H1 (cell line): ENCODE results near the gene TLX1. TPM values are rescaled to one million over a fixed set of nuclear protein-coding genes. Genes with fewer than 3 reads are reported as not detected.

Experiments used
- CTCF ChIA-PET: fragments of 300-600 bp; sonication (Branson Sonifier 250); formaldehyde crosslinking; loops from one replicate; lab custom pipeline; 2021; ENCODE audit not compliant: partially characterized antibody; lab: Charles Lee
- POLR2A ChIA-PET: fragments of 300-600 bp; sonication (Branson Sonifier 250); formaldehyde crosslinking; loops from one replicate; lab custom pipeline; 2021; ENCODE audit warnings: inconsistent platforms; ENCODE audit not compliant: partially characterized antibody; lab: Charles Lee
- DNase-seq, 2 experiments: peaks; one replicate each; pipeline versions ENCODE4 v3.0.0 to v3.0.0-alpha.2; 2010 to 2022; ENCODE audit warnings: low spot score in 2 of 2, low read depth in 1 of 2, mixed read lengths in 1 of 2
- FAIRE-seq: peaks from 2 replicates; lab custom pipeline; 2011; peaks lifted over from hg19 to GRCh38; lab: Jason Lieb, UNC
- H2AFZ ChIP-seq: 2 replicates; pipeline ENCODE4 v1.8.1; 2012; ENCODE audit warnings: low read length, inconsistent platforms
- H2AK5ac ChIP-seq: 2 replicates; pipeline ENCODE4 v1.6.1; 2013; ENCODE audit warnings: low read depth, low read length
- H2BK120ac ChIP-seq: replicated peaks from 2 replicates; pipeline ENCODE3; 2013; ENCODE audit warnings: low read depth, low read length, inconsistent platforms
- H2BK12ac ChIP-seq: 2 replicates; pipeline ENCODE4 v1.6.1; 2013; ENCODE audit warnings: low read depth, low read length
- H2BK15ac ChIP-seq: 2 replicates; pipeline ENCODE4 v1.6.1; 2013; ENCODE audit warnings: low read length
- H2BK20ac ChIP-seq: 2 replicates; pipeline ENCODE4 v1.6.1; 2013; ENCODE audit warnings: low read length
- H2BK5ac ChIP-seq: 2 replicates; pipeline ENCODE4 v1.6.1; 2013; ENCODE audit warnings: low read depth, low read length
- H3K14ac ChIP-seq: 2 replicates; pipeline ENCODE4 v1.6.1; 2013; ENCODE audit warnings: inconsistent platforms; ENCODE audit not compliant: insufficient read length
- H3K18ac ChIP-seq: 2 replicates; pipeline ENCODE4 v1.6.1; 2013; ENCODE audit warnings: low read length; ENCODE audit errors: extremely low read depth
- H3K23ac ChIP-seq: 2 replicates; pipeline ENCODE4 v1.6.1; 2013; ENCODE audit warnings: inconsistent platforms; ENCODE audit not compliant: insufficient read length
- H3K23me2 ChIP-seq: 2 replicates; pipeline ENCODE4 v1.6.1; 2013; ENCODE audit warnings: low read depth, low read length
- H3K27ac ChIP-seq: 2 replicates; pipeline ENCODE4 v1.6.1; 2011; ENCODE audit warnings: low read depth, low read length, inconsistent platforms
- H3K27me3 ChIP-seq, 4 experiments: replicated peaks in 1 of 4; 1 replicate in 1 of 4; 2 replicates in 3 of 4; pipeline versions ENCODE4 v1.6.1 to v1.8.1; 2011 to 2013; ENCODE audit warnings: low read length in 3 of 4, mild to moderate bottlenecking in 3 of 4, inconsistent platforms in 2 of 4, mixed read lengths in 2 of 4, moderate library complexity in 1 of 4; ENCODE audit not compliant: control insufficient read depth in 3 of 4, insufficient read depth in 3 of 4; ENCODE audit errors: extremely low read depth in 1 of 4
- H3K36me3 ChIP-seq, 4 experiments: 2 replicates each; pipeline versions ENCODE4 v1.6.1 to v1.8.1; 2011 to 2013; ENCODE audit warnings: mild to moderate bottlenecking in 4 of 4, low read length in 3 of 4, moderate library complexity in 2 of 4, control low read depth in 1 of 4, inconsistent platforms in 1 of 4; ENCODE audit not compliant: insufficient read depth in 4 of 4, control insufficient read depth in 2 of 4
- H3K4ac ChIP-seq: replicated peaks from 2 replicates; pipeline ENCODE3; 2013; ENCODE audit warnings: low read length, low read depth, mixed read lengths, inconsistent platforms; ENCODE audit not compliant: insufficient read length
- H3K4me1 ChIP-seq, 4 experiments: replicated peaks in 1 of 4; 1 replicate in 1 of 4; 2 replicates in 3 of 4; pipeline versions ENCODE4 v1.6.1 to v1.8.1; 2011 to 2013; ENCODE audit warnings: low read length in 3 of 4, inconsistent platforms in 2 of 4, mixed read lengths in 1 of 4; ENCODE audit not compliant: insufficient read depth in 4 of 4, control insufficient read depth in 3 of 4
- H3K4me2 ChIP-seq, 2 experiments: 2 replicates each; pipeline versions ENCODE4 v1.6.1 to v1.8.1; 2011 to 2013; ENCODE audit warnings: low read depth in 2 of 2, low read length in 2 of 2, control low read depth in 1 of 2, inconsistent platforms in 1 of 2, mild to moderate bottlenecking in 1 of 2; ENCODE audit not compliant: insufficient read depth in 1 of 2
- H3K4me3 ChIP-seq, 4 experiments: fragments of 200-600, 300-600 bp in 1 of 4; sonication (generic), shearing (Covaris generic), sonication (Bioruptor Twin) in 1 of 4; 2 replicates each; pipeline versions ENCODE4 v1.5.1 to v1.8.1; 2011 to 2016; ENCODE audit warnings: low read length in 4 of 4, low read depth in 3 of 4, control low read depth in 2 of 4, inconsistent platforms in 2 of 4, mild to moderate bottlenecking in 2 of 4, mixed read lengths in 1 of 4, moderate library complexity in 1 of 4; ENCODE audit not compliant: insufficient read depth in 2 of 4; ENCODE audit errors: extremely low read depth in 1 of 4
- H3K56ac ChIP-seq: replicated peaks from 2 replicates; pipeline ENCODE3; 2013; ENCODE audit warnings: low read depth, mild to moderate bottlenecking, mixed read lengths, low read length, inconsistent platforms; ENCODE audit not compliant: insufficient read length
- H3K79me1 ChIP-seq: 2 replicates; pipeline ENCODE4 v1.6.1; 2013; ENCODE audit warnings: low read depth, low read length, control low read depth
- H3K79me2 ChIP-seq, 2 experiments: 2 replicates each; pipeline versions ENCODE4 v1.6.1 to v1.8.1; 2012 to 2013; ENCODE audit warnings: low read length in 2 of 2, mild to moderate bottlenecking in 2 of 2, inconsistent platforms in 1 of 2; ENCODE audit not compliant: insufficient read depth in 2 of 2, control insufficient read depth in 1 of 2
- H3K9ac ChIP-seq, 4 experiments: replicated peaks in 1 of 4; 1 replicate in 1 of 4; 2 replicates in 3 of 4; pipeline versions ENCODE4 v1.6.1 to v1.8.1; 2011 to 2013; ENCODE audit warnings: low read depth in 3 of 4, low read length in 3 of 4, control low read depth in 2 of 4, mild to moderate bottlenecking in 2 of 4, moderate library complexity in 2 of 4, inconsistent platforms in 1 of 4; ENCODE audit errors: extremely low read depth in 1 of 4
- H3K9me3 ChIP-seq, 2 experiments: 2 replicates each; pipeline versions ENCODE4 v1.6.1 to v1.8.1; 2012 to 2013; ENCODE audit warnings: mild to moderate bottlenecking in 2 of 2, moderate library complexity in 2 of 2, control low read depth in 1 of 2, inconsistent platforms in 1 of 2, low read depth in 1 of 2, low read length in 1 of 2, mixed read lengths in 1 of 2; ENCODE audit not compliant: insufficient read depth in 2 of 2
- H4K20me1 ChIP-seq, 2 experiments: replicated peaks in 1 of 2; 2 replicates each; pipeline versions ENCODE3 to v1.8.1; 2011 to 2013; ENCODE audit warnings: inconsistent platforms in 2 of 2, low read length in 2 of 2, mild to moderate bottlenecking in 1 of 2; ENCODE audit not compliant: insufficient read depth in 2 of 2, control insufficient read depth in 1 of 2
- H4K5ac ChIP-seq: 2 replicates; pipeline ENCODE4 v1.6.1; 2013; ENCODE audit warnings: low read length, low read depth, mixed read lengths, inconsistent platforms; ENCODE audit not compliant: insufficient read length
- H4K8ac ChIP-seq: 2 replicates; pipeline ENCODE4 v1.8.0; 2013; ENCODE audit warnings: mild to moderate bottlenecking, moderate library complexity, low read length, inconsistent platforms; ENCODE audit not compliant: insufficient read depth; ENCODE audit errors: extremely low read depth
- H4K91ac ChIP-seq: replicated peaks from 2 replicates; pipeline ENCODE3; 2013; ENCODE audit warnings: low read length, mixed read lengths, inconsistent platforms; ENCODE audit not compliant: insufficient read length
- BCL11A ChIP-seq, 2 experiments: IDR thresholded peaks; one replicate each; pipeline ENCODE4 v1.6.1; 2011; ENCODE audit warnings: low read depth in 2 of 2, low read length in 2 of 2, mild to moderate bottlenecking in 2 of 2
- CHD2 ChIP-seq: IDR thresholded peaks from 2 replicates; pipeline ENCODE4 v1.6.1; 2012; ENCODE audit warnings: low read length, improper control_type of control experiment
- GABPA ChIP-seq: IDR thresholded peaks from 2 replicates; pipeline ENCODE4 v1.6.1; 2011; ENCODE audit warnings: mild to moderate bottlenecking, low read length, moderate library complexity, borderline replicate concordance; ENCODE audit not compliant: insufficient read depth
- JUN ChIP-seq: IDR thresholded peaks from 2 replicates; pipeline ENCODE4 v1.6.1; 2011; ENCODE audit warnings: low read depth, mild to moderate bottlenecking, improper control_type of control experiment, low read length
- KDM5A ChIP-seq: fragments of 200-600 bp; IDR thresholded peaks from 2 replicates; pipeline ENCODE4 v1.7.1; 2012; ENCODE audit warnings: mild to moderate bottlenecking, low read length, inconsistent platforms, mixed read lengths
- PHF8 ChIP-seq: fragments of 200-600 bp; sonication (generic); conservative IDR thresholded peaks from 2 replicates; pipeline ENCODE4 v1.7.1; 2012; ENCODE audit warnings: low read depth, mild to moderate bottlenecking, inconsistent platforms, low read length, moderate library complexity
- POU5F1 ChIP-seq: IDR thresholded peaks from 2 replicates; pipeline ENCODE4 v1.6.1; 2011; ENCODE audit warnings: low read depth, mild to moderate bottlenecking, low read length, moderate library complexity
- RAD21 ChIP-seq, 2 experiments: IDR thresholded peaks in 1 of 2; conservative IDR thresholded peaks in 1 of 2; 2 replicates each; pipeline ENCODE4 v1.6.1; 2011; ENCODE audit warnings: low read depth in 2 of 2, low read length in 2 of 2, improper control_type of control experiment in 1 of 2, inconsistent platforms in 1 of 2, mild to moderate bottlenecking in 1 of 2, moderate library complexity in 1 of 2
- RBBP5 ChIP-seq: IDR thresholded peaks from 2 replicates; pipeline ENCODE4 v1.7.1; 2012; ENCODE audit warnings: low read depth, mild to moderate bottlenecking, inconsistent platforms, low read length, moderate library complexity, borderline replicate concordance
- SAP30 ChIP-seq: fragments of 300-600 bp; sonication (generic); IDR thresholded peaks from 2 replicates; pipeline ENCODE4 v1.7.1; 2012; ENCODE audit warnings: low read length, moderate library complexity, mild to moderate bottlenecking, inconsistent platforms; ENCODE audit not compliant: insufficient read depth, insufficient replicate concordance
- SP2 ChIP-seq: IDR thresholded peaks from 2 replicates; pipeline ENCODE4 v1.6.1; 2012; ENCODE audit warnings: mild to moderate bottlenecking, low read length, inconsistent platforms
- SP4 ChIP-seq: IDR thresholded peaks from 2 replicates; pipeline ENCODE4 v1.6.1; 2012; ENCODE audit warnings: low read length, inconsistent platforms
- TAF1 ChIP-seq: IDR thresholded peaks from 2 replicates; pipeline ENCODE4 v1.6.1; 2011; ENCODE audit warnings: mild to moderate bottlenecking, low read depth, low read length
- YY1 ChIP-seq: IDR thresholded peaks from 2 replicates; pipeline ENCODE4 v1.6.1; 2011; ENCODE audit warnings: low read depth, mild to moderate bottlenecking, low read length
- WGBS, 2 experiments: shearing (Covaris generic) in 1 of 2; methylation state at CpG; one replicate each; pipeline versions ENCODE4 v1.1.6 to v1.1.7; 2013 to 2015; ENCODE audit warnings: low lambda C conversion rate in 2 of 2, mixed read lengths in 2 of 2, inconsistent platforms in 1 of 2, low coverage in 1 of 2, missing lambda C conversion rate in 1 of 2; ENCODE audit not compliant: insufficient replicate concordance in 2 of 2, insufficient coverage in 1 of 2, insufficient read length in 1 of 2; ENCODE audit errors: extremely low coverage in 1 of 2, missing lambda C conversion rate in 1 of 2; 5-methylcytosine and 5-hydroxymethylcytosine counted together
- polyA plus RNA-seq, 7 experiments: library from polyadenylated mRNA; depleted of rRNA in 3 of 7; stranded (reverse) in 5 of 7; unstranded in 2 of 7; fragments of >200 nt in 5 of 7; fragments of 200-250 nt in 2 of 7; gene quantifications; 1 replicate in 5 of 7; 2 replicates in 1 of 7; 4 replicates in 1 of 7; pipeline versions ENCODE4 v1.2.1 to v1.2.3, GENCODE V29; 2011 to 2013; ENCODE audit warnings: missing spikeins in 2 of 7, mixed read lengths in 2 of 7
- total RNA-seq: library from RNA; stranded (reverse); fragmentation: NEBNext Ultra II Directional; extraction: Animal tissue kit (Norgen Biotek cat#: 25700); gene quantifications from 2 replicates; pipeline ENCODE4 v1.2.1, GENCODE V29; 2021

TLX1 gene
- total and polyA plus RNA-seq, 2 of the 8 experiments (the other 6 are each of a cell fraction or from before 2014, with no cell fraction given), result not detected

DNA sequence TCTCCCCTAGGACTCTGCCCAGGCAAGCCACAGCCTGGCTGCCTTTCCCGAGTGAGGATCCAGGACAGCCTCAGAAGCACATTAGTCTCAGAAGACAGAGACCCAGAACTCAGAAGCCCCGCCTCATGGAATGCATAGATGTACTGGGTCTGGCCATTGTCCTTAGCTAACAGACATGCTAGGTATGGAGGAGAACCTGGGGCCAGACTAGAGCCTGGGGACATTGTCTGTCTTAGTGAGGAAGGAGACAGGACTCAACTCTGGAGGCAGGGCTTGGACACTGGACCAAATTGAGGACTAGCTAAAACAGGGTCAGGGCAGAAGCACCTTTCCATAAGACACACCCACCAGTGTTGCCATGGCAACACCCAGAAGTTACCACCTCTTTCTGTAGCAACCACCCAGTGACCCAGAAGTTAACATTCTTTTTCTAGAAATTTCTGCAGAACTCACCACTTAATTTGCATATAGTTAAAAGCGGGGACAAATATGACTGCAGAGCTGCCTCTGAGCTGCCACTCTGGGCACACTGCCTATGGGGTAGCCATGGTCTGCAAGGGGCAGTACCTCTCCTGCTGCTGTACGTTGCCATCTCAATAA lies 27.5 kb downstream of the TLX1 start:
- no peak overlapping the region for H4K5ac ChIP-seq
- H2BK5ac ChIP-seq, result no peak overlapping the region
- no peak for TF ChIP-seq GABPA
- no peak for TF ChIP-seq KDM5A
- TF ChIP-seq RAD21 (IDR thresholded peaks at IDR 0.05 in 1 of 2, conservative IDR thresholded peaks at IDR 0.05 in 1 of 2; ENCODE audit: low read depth in 2 of 2, low read length in 2 of 2), result no peak
- TF ChIP-seq JUN, result no peak
- no peak for TF ChIP-seq SAP30
- TF ChIP-seq RBBP5, result no peak
- TF ChIP-seq TAF1, result no peak
- no peak for TF ChIP-seq SP4
- TF ChIP-seq YY1, result no peak
- no peak for TF ChIP-seq BCL11A (IDR thresholded peaks at IDR 0.05; ENCODE audit: low read depth in 2 of 2, low read length in 2 of 2)
- TF ChIP-seq SP2, result no peak
- no peak for TF ChIP-seq PHF8
- no peak for TF ChIP-seq CHD2
- no peak for TF ChIP-seq POU5F1
- TF ChIP-seq, all 59 proteins: peak for 0
- Histone ChIP-seq H3K79me2 (no peaks in the 10 kb centered on the region), H3K23me2 (no peaks in the 10 kb centered on the region), H2AFZ (no peak overlapping the region), H3K4me2 (no peak overlapping the region), H3K18ac (no peak overlapping the region), H3K27me3 (peaks cover 2 to 15% (median 13%) of the 10 kb centered on the region in 4 experiments; a peak in 6 of 7 replicates), H3K79me1 (no peaks in the 10 kb centered on the region), H3K4me1 (0 out of 7 replicates have a peak, but pooled peaks cover 0 to 7% (median 0%) of the 10 kb centered on the region in 4 experiments), H3K4me3 (no peak overlapping the region), H3K9ac (no peak overlapping the region), H3K56ac (no peak overlapping the region), H3K27ac (no peak overlapping the region), H2BK20ac (no peak overlapping the region), H4K8ac (no peak overlapping the region), H3K4ac (no peak overlapping the region), H2BK15ac (no peak overlapping the region), H3K14ac (no peak overlapping the region), H2AK5ac (no peak overlapping the region), H3K9me3 (0 out of 4 replicates have a peak, but pooled peaks cover 0 to 2% of the 10 kb centered on the region in 2 experiments), H2BK12ac (no peak overlapping the region), H3K23ac (no peak overlapping the region), H3K36me3 (no peaks in the 10 kb centered on the region), H2BK120ac (no peak overlapping the region), H4K20me1 (no peaks in the 10 kb centered on the region), H4K91ac (no peak overlapping the region)
- no peak for DNase-seq
- FAIRE-seq, result no peak
- CTCF ChIA-PET, result interaction anchor here (0.9 to 2.4 kb wide), 5 partner anchors 9 to 107 kb away, joined by 3 to 5 read pairs (median 3); no protein-coding TSS in a partner anchor
- POLR2A ChIA-PET, result no interaction called here
- 65% methylated on average over 4 of the region's 4 CpGs; no CpG with 5 or more reads in 1 of the 2 experiments for WGBS, 2 experiments
